ENCODE results near the gene ESRP2. TPM values are rescaled to one million over a fixed set of nuclear protein-coding genes. Genes with fewer than 3 reads are reported as not detected.

ESRP2 gene
- total RNA-seq, 1 donor from 2014 or later = not detected

Other genes with a start within 250 kb of the ESRP2 start
- 14.8 and 16.8 TPM in 2 replicates for gene DPEP2, start 236.6 kb downstream of the ESRP2 start, total RNA-seq
- not detected in 2 replicates for gene DPEP2NB, start 220.2 kb downstream of the ESRP2 start, total RNA-seq
- 14.5 and 16.5 TPM in 2 replicates for gene DDX28, start 212.9 kb downstream of the ESRP2 start, total RNA-seq
- 23.8 and 25.0 TPM in 2 replicates for gene DUS2, start 212.8 kb downstream of the ESRP2 start, total RNA-seq
- gene NFATC3, start 150.8 kb downstream of the ESRP2 start, total RNA-seq = 203 and 205 TPM in 2 replicates
- gene PLA2G15, start 9.2 kb upstream of the ESRP2 start, total RNA-seq = 9.4 TPM in 2 replicates
- 74.8 and 79.1 TPM in 2 replicates for gene SLC7A6, start 28.4 kb upstream of the ESRP2 start, total RNA-seq
- 27.4 and 33.4 TPM in 2 replicates for gene SLC7A6OS, start 74.8 kb upstream of the ESRP2 start, total RNA-seq
- gene PRMT7, start 74.9 kb upstream of the ESRP2 start, total RNA-seq = 65.4 and 67.7 TPM in 2 replicates
- gene SMPD3, start 212.4 kb upstream of the ESRP2 start, total RNA-seq = 3.0 and 4.3 TPM in 2 replicates

Data from T-helper 2 cell treated with Interferon-gamma antibody and Interleukin-4, amounts not matched to agents 100 ng/mL and 5 ng/mL, for 36 hours (primary cell).